Breast epithelium (tissue), 4 donors: ENCODE data around the gene TMPRSS11D. TPM values are rescaled to one million over a fixed set of nuclear protein-coding genes. Genes with fewer than 3 reads are reported as not detected.

Source experiments
- DNase-seq, 2 donors: peaks; one replicate each; pipeline ENCODE4 v3.0.0-alpha.2; 2019; ENCODE audit warnings: low spot score in 2 of 2
- H3K27ac ChIP-seq, 2 donors: fragments of 200-600 bp; sonication (generic) in 1 of 2; one replicate each; pipeline ENCODE4 v1.5.1; 2016 to 2019; ENCODE audit warnings: mild to moderate bottlenecking in 1 of 2
- H3K27me3 ChIP-seq, 2 donors: fragments of 200-600 bp; sonication (generic) in 1 of 2; one replicate each; pipeline versions ENCODE4 v1.5.1 to v1.6.0; 2017 to 2019; ENCODE audit warnings: control low read depth in 1 of 2, mild to moderate bottlenecking in 1 of 2
- H3K36me3 ChIP-seq: fragments of 200-600 bp; one replicate; pipeline ENCODE4 v1.5.1; 2019
- H3K4me1 ChIP-seq, 2 donors: fragments of 200-600 bp; sonication (generic); one replicate each; pipeline ENCODE4 v1.5.1; 2016 to 2019; ENCODE audit warnings: control low read depth in 1 of 2
- H3K4me3 ChIP-seq, 3 donors: fragments of 200-600 bp; sonication (generic); 1 replicate in 2 of 3; 2 replicates in 1 of 3; pipeline ENCODE4 v1.5.1; 2016 to 2019; ENCODE audit warnings: mild to moderate bottlenecking in 3 of 3, moderate library complexity in 2 of 3
- H3K9me3 ChIP-seq, 2 donors: fragments of 200-600 bp; sonication (generic) in 1 of 2; one replicate each; pipeline ENCODE4 v1.5.1; 2016 to 2019; ENCODE audit warnings: control low read depth in 1 of 2
- CTCF ChIP-seq, 3 donors: fragments of 450-650 bp; IDR thresholded peaks; one replicate each; pipeline ENCODE4 v1.5.1; 2016 to 2017; ENCODE audit warnings: antibody characterized with exemption in 3 of 3, mild to moderate bottlenecking in 3 of 3, moderate library complexity in 3 of 3
- POLR2A ChIP-seq: fragments of 450-650 bp; IDR thresholded peaks from one replicate; pipeline ENCODE4 v1.6.1; 2016; ENCODE audit warnings: antibody characterized with exemption, mild to moderate bottlenecking, moderate library complexity
- POLR2AphosphoS5 ChIP-seq, 3 donors: sonication (generic); formaldehyde crosslinking; IDR thresholded peaks; one replicate each; pipeline ENCODE4 v1.6.1; 2017; ENCODE audit warnings: antibody characterized with exemption in 3 of 3
- intact Hi-C: fragments of 100-400 bp; cut with DNase I; formaldehyde crosslinking; loops from one replicate; pipeline ENCODE4 v1.15.1; 2023; ENCODE audit warnings: low total_unique reads
- total RNA-seq, 3 donors: library from RNA; depleted of rRNA; stranded (reverse); fragments of >200 nt; gene quantifications; one replicate each; pipeline ENCODE4 v1.1.0, GENCODE V29; 2016

TMPRSS11D gene
- not detected for total RNA-seq

GRCh38 chr4:67883902-67884301 is at the start of gene TMPRSS11D:
TSS of gene TMPRSS11D (minus strand) at chr4:67884002. CDS start at chr4:67883933, 69 bp downstream.
- no peaks in the 10 kb centered on the region for H3K4me1 ChIP-seq
- no peaks in the 10 kb centered on the region for H3K36me3 ChIP-seq
- no peak within 1 kb of the TSS for H3K27ac ChIP-seq
- DNase-seq: no peak
- no peaks in the 10 kb centered on the region for H3K27me3 ChIP-seq
- no peak for TF ChIP-seq CTCF (IDR thresholded peaks at IDR 0.05)
- no peak for TF ChIP-seq POLR2AphosphoS5 (IDR thresholded peaks at IDR 0.05)
- no peak for TF ChIP-seq POLR2A
- H3K4me3 ChIP-seq: no peak within 1 kb of the TSS
- intact Hi-C loops: no loop called here
- H3K9me3 ChIP-seq: no peaks in the 10 kb centered on the region

GRCh38 chr4:67933038-67933437 is 49.2 kb upstream of the TMPRSS11D start:
- intact Hi-C loops: no loop called here

GRCh38 chr4:67931256-67931655 is 47.5 kb upstream of the TMPRSS11D start:
- no peaks in the 10 kb centered on the region for H3K27me3 ChIP-seq
- intact Hi-C loops: no loop called here
- DNase-seq: no peak
- TF ChIP-seq POLR2AphosphoS5 (IDR thresholded peaks at IDR 0.05): no peak
- no peak for TF ChIP-seq CTCF (IDR thresholded peaks at IDR 0.05)
- TF ChIP-seq POLR2A: no peak
- H3K9me3 ChIP-seq: no peaks in the 10 kb centered on the region
- no peak overlapping the region for H3K4me3 ChIP-seq
- no peaks in the 10 kb centered on the region for H3K4me1 ChIP-seq
- H3K36me3 ChIP-seq: no peaks in the 10 kb centered on the region
- H3K27ac ChIP-seq: no peak overlapping the region

More at GRCh38 chr4:67933038-67933437, 49.2 kb upstream of the TMPRSS11D start:
- no peaks in the 10 kb centered on the region for H3K27me3 ChIP-seq
- H3K36me3 ChIP-seq: no peaks in the 10 kb centered on the region
- H3K27ac ChIP-seq: no peak overlapping the region
- H3K4me1 ChIP-seq: no peaks in the 10 kb centered on the region
- no peak for DNase-seq
- TF ChIP-seq POLR2AphosphoS5 (IDR thresholded peaks at IDR 0.05) (no peak), POLR2A (no peak), CTCF (IDR thresholded peaks at IDR 0.05) (no peak)
- no peak overlapping the region for H3K4me3 ChIP-seq
- peaks cover 0 to 3% of the 10 kb centered on the region in 2 donors for H3K9me3 ChIP-seq

- no peaks in the 10 kb centered on the region for H3K36me3 ChIP-seq
- no peak overlapping the region for H3K4me3 ChIP-seq
- no peak for DNase-seq
- TF ChIP-seq POLR2AphosphoS5 (IDR thresholded peaks at IDR 0.05) (no peak), POLR2A (no peak), CTCF (IDR thresholded peaks at IDR 0.05) (no peak)
- no peaks in the 10 kb centered on the region for H3K9me3 ChIP-seq
- intact Hi-C loops: no loop called here
- H3K4me1 ChIP-seq: no peaks in the 10 kb centered on the region
- H3K27ac ChIP-seq: no peak overlapping the region
- no peaks in the 10 kb centered on the region for H3K27me3 ChIP-seq
These were observed 45.6 kb upstream of the TMPRSS11D start for GRCh38 chr4:67929426-67929825.

GRCh38 chr4:67928546-67928945 is 44.7 kb upstream of the TMPRSS11D start:
- Histone ChIP-seq H3K36me3 (no peaks in the 10 kb centered on the region), H3K9me3 (no peaks in the 10 kb centered on the region), H3K4me3 (no peak overlapping the region), H3K27me3 (no peaks in the 10 kb centered on the region), H3K4me1 (no peaks in the 10 kb centered on the region), H3K27ac (no peak overlapping the region)
- DNase-seq: no peak
- TF ChIP-seq CTCF (IDR thresholded peaks at IDR 0.05) (no peak), POLR2A (no peak), POLR2AphosphoS5 (IDR thresholded peaks at IDR 0.05) (no peak)
- intact Hi-C loops: no loop called here
